SK-N-MC (cell line): ENCODE results near the gene HADHB.

ENCODE experiments used
- EZH2 ChIP-seq: fragments of 200-600 bp; sonication (generic); IDR thresholded peaks from one replicate; pipeline ENCODE4 v1.6.1; 2017; ENCODE audit warnings: antibody characterized with exemption
- POLR2AphosphoS5 ChIP-seq: IDR thresholded peaks from 2 replicates; pipeline ENCODE4 v1.6.1; 2012; ENCODE audit warnings: mild to moderate bottlenecking, low read depth, low read length, borderline replicate concordance

DNA sequence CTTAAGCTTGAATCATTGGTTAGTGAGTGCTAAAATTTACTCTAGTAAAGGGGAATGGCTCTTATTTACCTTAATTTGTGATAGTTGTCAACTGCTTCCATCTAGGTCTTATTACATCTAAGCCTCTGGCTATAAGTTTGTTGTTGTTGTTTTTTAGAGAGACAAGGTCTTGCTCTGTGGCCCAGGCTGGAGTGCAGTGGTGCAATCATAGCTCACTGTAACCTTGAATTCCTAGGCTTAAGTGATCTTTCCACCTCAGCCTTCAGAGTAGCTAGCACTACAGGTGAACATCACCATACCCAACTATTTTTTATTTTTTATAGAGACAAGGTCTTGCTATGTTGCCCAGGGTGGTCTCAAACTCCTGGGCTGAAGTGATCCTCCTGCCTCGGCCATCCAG lies 6.9 kb upstream of the HADHB start:
- TF ChIP-seq POLR2AphosphoS5 (no peak), EZH2 (no peak)
